LNCaP clone FGC (cell line): Measurements from ENCODE around the gene FRMD4A.

ENCODE experiments used
- DNase-seq: peaks from one replicate; pipeline ENCODE4 v3.0.0-alpha.2; 2011; ENCODE audit warnings: low read depth
- H3K4me3 ChIP-seq: 2 replicates; pipeline ENCODE4 v1.5.1; 2011; ENCODE audit warnings: mild to moderate bottlenecking, low read depth, low read length, control low read depth
- TF ChIP-seq, protein P1 (sequence below): IDR thresholded peaks from 2 replicates; pipeline ENCODE4 v1.5.1; 2012; ENCODE audit warnings: mild to moderate bottlenecking; ENCODE audit not compliant: control insufficient read depth, insufficient read depth; ENCODE audit errors: extremely low read depth

FRMD4A gene

DNA sequence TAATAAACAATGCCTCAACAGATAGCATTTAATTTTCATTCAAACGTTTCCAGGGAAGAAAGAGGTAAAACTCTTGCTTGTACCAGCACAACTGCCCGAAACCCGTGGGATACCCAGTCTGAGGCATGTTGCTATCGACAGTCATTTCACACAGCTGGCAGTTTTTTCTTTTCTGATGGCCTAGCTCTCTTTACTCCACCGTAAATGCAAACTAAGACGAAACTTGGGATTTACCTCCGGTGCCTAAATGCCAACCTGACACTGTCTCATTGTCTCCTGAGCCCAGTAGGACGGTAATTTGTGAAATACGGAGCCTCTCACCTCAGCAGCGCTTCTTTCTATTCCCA lies 600.4 kb downstream of the FRMD4A start:
- TF ChIP-seq, protein P1, sequence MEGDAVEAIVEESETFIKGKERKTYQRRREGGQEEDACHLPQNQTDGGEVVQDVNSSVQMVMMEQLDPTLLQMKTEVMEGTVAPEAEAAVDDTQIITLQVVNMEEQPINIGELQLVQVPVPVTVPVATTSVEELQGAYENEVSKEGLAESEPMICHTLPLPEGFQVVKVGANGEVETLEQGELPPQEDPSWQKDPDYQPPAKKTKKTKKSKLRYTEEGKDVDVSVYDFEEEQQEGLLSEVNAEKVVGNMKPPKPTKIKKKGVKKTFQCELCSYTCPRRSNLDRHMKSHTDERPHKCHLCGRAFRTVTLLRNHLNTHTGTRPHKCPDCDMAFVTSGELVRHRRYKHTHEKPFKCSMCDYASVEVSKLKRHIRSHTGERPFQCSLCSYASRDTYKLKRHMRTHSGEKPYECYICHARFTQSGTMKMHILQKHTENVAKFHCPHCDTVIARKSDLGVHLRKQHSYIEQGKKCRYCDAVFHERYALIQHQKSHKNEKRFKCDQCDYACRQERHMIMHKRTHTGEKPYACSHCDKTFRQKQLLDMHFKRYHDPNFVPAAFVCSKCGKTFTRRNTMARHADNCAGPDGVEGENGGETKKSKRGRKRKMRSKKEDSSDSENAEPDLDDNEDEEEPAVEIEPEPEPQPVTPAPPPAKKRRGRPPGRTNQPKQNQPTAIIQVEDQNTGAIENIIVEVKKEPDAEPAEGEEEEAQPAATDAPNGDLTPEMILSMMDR = no peak
- no peak for DNase-seq
- H3K4me3 ChIP-seq = no peak overlapping the region

DNA sequence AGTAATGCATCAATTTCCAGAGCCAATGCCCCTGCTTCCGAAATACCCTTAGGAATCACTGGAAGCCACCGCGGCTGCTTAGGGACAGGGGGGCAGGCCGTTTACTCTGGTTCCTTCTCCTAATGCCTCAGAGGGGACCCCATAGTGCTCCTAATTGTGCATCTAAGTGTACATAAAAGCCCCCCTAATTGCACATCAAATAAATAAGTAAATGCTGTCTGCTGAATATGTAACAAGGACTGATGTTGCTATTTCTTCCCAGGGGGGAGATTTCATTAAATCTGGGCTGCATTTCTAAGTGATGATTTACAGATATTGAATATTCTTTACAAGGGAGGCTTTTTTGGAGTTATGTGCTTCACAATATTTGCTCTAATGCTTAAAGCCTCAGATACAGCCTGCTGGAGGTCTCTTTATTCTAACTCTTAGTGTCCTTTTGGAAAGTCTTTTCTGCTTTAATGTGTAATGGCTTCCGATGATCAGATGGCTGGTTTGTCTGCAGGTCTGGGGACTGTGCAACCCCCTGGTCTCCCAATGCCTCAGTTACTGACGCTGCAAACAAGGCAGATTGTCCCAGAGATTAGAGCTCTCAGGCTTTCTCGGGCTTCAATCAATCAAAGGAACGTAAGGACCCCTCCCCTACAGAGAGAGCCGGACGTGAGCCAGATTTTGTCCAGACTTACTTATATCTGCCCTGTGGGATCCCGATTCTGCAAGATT lies 601.0 kb downstream of the FRMD4A start:
- TF ChIP-seq, protein P1 = no peak
- H3K4me3 ChIP-seq = no peak overlapping the region
- no peak for DNase-seq

DNA sequence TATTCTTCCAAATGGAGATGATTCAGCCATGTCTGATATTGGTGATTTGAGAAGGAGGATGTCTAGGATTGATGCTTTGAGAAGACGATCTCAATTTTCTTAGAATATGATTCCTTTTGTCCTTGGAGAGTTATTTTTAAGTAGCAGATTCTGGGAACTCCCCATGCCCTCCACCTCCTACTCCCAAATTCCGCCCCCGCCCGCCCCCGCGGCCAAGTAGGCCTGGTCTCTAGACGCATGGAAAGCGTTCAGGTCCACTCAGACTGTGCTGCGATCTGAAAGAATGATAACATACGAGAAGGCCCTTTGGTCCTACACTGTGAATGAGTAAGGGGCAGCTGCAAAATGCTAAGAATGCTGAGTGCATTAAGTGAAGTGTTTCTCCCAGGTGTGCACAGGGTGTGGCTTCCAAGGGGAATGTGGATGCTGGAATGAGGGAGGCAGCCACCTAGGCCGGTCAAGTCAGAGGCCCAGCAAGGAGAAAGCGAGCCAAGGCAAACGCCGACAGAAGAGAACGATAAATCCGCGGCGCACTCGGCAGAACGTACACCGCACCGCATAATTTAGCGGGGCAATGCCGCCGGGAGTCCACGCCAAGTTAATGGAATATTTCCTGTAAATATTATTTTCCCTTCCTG lies 601.7 kb downstream of the FRMD4A start:
- no peak for DNase-seq
- H3K4me3 ChIP-seq = no peak overlapping the region
- TF ChIP-seq, protein P1 = no peak

DNA sequence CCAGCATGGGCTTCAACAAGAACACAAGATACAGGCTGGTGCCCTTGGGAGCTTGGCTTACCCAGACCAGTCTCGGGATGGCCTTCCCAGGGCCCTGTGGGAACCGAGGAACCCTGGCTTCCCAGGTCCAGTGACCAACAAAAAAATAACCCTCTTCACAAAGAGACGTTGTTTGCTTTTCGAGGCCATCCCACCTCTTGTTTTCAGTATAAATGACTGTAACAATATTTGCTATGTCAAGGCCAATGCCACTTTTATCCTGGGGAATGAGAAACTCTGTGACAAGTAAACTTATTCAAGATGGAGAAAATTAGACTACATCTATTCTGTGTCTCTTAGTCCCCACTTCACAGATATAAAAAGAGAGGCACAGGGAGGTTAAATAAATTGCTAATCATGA lies 605.1 kb downstream of the FRMD4A start:
- TF ChIP-seq, protein P1 = no peak
- no peak for DNase-seq
- H3K4me3 ChIP-seq = no peak overlapping the region

DNA sequence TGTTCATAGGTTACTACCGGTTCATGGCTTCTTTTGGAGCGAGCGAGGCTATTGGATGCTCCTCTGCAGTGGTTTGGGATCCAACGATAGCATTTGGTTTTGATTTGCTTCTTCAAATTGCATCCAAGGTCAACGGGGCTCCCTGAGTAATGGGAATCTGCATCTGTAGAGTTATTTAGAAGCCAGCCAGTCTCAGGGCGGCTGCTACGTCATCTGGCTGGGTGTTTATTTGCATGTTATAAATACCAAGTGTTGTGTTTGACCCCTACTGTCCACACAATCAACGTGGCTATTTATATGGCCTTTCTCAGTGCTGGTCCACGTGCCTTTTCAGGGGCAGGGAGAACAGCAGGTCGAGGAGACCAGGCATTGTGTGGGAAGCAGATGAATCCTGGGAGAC lies 606.2 kb downstream of the FRMD4A start:
- TF ChIP-seq, protein P1 = no peak
- DNase-seq = no peak
- H3K4me3 ChIP-seq = no peak overlapping the region

DNA sequence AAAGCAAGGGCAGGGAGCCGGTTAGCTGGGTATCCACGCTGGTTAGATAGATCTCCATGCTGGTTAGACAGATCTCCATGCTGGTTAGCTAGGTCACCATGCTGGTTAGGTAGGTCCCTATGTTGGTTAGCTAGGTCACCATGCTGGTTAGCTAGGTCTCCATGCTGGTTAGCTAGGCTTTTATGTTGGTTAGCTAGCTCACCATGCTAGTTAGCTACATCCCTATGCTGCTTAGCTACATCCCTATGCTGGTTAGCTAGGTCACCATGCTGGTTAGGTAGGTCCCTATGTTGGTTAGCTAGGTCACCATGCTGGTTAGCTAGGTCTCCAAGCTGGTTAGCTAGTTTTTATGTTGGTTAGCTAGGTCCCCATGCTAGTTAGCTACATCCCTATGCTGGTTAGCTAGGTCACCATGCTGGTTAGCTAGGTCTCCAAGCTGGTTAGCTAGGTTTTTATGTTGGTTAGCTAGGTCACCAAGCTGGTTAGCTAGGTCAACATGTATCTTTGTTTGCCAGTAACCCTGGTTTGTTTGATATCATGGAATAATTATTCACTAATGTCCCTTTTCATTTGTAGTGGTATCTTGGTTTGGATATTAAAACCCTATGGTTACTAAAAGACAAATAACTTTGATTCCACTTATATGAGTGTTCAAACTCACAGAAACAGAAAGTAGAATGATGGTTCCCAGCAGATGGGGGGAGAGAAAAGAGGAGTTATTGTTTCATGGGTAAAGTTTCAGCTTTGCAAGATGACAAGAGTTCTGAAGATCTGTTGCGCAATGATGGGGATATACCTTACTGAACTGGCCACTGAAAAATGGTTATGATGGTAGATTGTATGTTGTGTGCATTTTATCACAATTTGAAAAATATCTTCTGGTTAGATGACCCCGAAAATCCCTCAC lies 607.7 kb downstream of the FRMD4A start:
- TF ChIP-seq, protein P1 = no peak
- DNase-seq = no peak

More for the DNA sequence above, 607.7 kb downstream of the FRMD4A start:
- H3K4me3 ChIP-seq = no peak overlapping the region
